ENCODE measurements around the gene CYGB.

Gene CYGB

GRCh38 chr17:76557368-76558197, 20.1 kb upstream of the CYGB start:
- peak; percentile 64 for TF ChIP-seq CTCF (IDR thresholded peaks at IDR 0.05; ENCODE audit: low read depth, low read length, missing control alignments)
- peak overlapping the region; percentile 86 for H3K4me3 ChIP-seq (replicated peaks; ENCODE audit: low read depth, low read length)
- DNase-seq (ENCODE audit: extremely low read depth, low read depth): peak; percentile 93

DNA sequence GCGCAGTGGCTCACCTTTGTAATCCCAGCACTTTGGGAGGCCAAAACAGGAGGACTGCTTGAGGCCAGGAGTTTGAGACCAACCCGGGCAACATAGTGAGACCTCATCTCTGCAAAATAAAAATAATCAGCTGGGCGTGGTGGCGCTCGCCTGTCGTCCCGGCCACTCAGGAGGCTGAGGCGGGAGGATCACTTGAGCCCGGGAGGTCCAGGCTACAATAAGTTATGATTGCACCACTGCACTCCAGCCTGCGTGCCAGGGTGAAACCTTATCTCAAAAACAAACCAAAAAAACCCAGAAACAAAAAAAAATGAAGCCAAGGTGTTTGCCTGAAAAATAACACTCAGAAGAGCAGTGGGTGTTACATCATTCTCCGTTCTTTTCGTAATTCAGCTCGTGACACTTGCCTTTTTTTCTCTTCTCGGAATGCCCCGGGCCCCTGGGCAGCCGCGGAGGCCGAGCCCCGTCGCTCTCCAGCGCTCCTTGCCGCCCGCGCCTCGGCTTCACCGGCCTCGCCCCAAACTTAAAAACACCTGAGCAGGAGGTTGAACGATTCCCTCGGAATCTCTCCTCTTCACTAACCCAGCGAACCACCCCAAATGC, 19.4 kb upstream of the CYGB start:
- H3K4me3 ChIP-seq (replicated peaks; ENCODE audit: low read depth, low read length): peak overlapping the region; percentile 86
- TF ChIP-seq CTCF (IDR thresholded peaks at IDR 0.05; ENCODE audit: low read depth, low read length, missing control alignments): no peak
- DNase-seq (ENCODE audit: extremely low read depth, low read depth): no peak

GRCh38 chr17:76554131-76554530, 16.6 kb upstream of the CYGB start:
- no peak for TF ChIP-seq CTCF (IDR thresholded peaks at IDR 0.05; ENCODE audit: low read depth, low read length, missing control alignments)
- no peak for DNase-seq (ENCODE audit: extremely low read depth, low read depth)
- H3K4me3 ChIP-seq (replicated peaks; ENCODE audit: low read depth, low read length): no peak overlapping the region

- no peak for DNase-seq (ENCODE audit: extremely low read depth, low read depth)
- no peak for TF ChIP-seq CTCF (IDR thresholded peaks at IDR 0.05; ENCODE audit: low read depth, low read length, missing control alignments)
- no peak overlapping the region for H3K4me3 ChIP-seq (replicated peaks; ENCODE audit: low read depth, low read length)
Observed at GRCh38 chr17:76553178-76553908, 15.8 kb upstream of the CYGB start.

DNA sequence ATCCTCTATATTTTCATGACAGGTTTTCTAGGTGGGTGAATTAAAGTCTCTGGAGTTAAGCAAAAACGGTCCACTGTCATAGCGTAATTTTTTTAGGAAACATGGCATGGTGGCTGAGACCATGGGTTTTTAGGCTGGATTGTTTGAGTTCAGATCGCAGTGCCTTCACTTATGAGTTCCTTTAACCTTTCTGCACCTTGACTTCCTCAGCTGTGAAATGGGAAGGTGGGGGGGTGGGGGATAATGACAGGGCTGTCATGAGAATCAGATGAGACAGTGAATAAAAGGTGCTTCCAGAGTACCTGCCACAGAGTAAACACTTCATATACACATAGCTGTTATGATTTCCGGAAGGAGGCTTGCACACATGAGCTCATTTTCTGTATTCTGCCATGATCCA, 14.2 kb upstream of the CYGB start:
- no peak for TF ChIP-seq CTCF (IDR thresholded peaks at IDR 0.05; ENCODE audit: low read depth, low read length, missing control alignments)
- H3K4me3 ChIP-seq (replicated peaks; ENCODE audit: low read depth, low read length): no peak overlapping the region
- no peak for DNase-seq (ENCODE audit: extremely low read depth, low read depth)

DNA sequence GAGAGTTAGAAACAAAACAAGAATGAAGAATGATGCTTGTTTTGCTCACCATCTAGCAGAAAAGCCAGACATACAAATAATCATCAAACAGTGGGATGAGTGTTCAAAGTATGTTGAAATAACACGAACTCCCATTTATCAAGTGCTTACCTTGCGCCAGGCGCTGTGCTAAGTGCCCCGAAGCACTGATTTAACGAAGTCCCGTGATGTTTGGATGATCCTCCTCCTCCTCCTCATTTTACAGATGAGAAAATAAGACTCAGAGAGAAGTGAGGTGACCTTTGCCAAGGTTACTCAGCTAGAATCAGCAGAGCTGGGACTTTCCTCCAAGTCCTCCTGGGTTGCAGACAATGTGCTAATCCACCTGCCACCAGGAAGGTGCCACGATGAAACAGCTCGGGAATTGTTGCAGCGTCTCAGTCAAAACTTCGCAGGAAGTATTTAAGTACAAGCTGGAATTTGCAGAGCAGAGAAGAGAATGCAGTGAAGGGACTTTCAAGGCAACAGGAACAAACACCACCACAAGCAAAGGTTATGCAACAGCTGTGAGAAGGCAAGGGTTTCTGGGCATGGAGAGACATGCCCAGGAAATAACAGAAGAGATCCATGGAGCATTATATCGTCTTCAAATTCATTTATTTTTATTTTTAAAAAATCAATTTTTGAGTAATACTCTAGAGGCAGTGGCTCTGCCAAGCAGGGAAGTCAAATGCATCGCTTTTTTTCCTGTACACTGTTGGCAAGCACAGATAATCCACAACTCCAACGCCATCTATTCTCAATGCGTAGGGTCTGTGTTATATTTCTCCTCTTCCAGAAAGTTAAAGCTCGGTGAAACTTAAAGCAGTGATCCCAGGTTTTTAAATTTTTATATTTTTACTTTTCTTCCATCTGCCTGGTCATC, 13.5 kb upstream of the CYGB start:
- H3K4me3 ChIP-seq (replicated peaks; ENCODE audit: low read depth, low read length): 0 out of 2 replicates have a peak overlapping the region, but pooled peaks have one; percentile 5
- DNase-seq (ENCODE audit: extremely low read depth, low read depth): no peak
- no peak for TF ChIP-seq CTCF (IDR thresholded peaks at IDR 0.05; ENCODE audit: low read depth, low read length, missing control alignments)

Measured in HFF-Myc (cell line).